Tibial artery (tissue), 4 donors: ENCODE results near the gene FIGLA.
"Not testable (repeated sequence)": the region's sequence is repeated elsewhere in the genome, so short reads cannot be mapped to it uniquely, and the experiment has no call there.

Experiments
- DNase-seq, 2 donors: peaks; one replicate each; pipeline ENCODE4 v3.0.0-alpha.2; 2019
- H3K27ac ChIP-seq, 2 donors: fragments of 200-600 bp; sonication (generic) in 1 of 2; 1 replicate in 1 of 2; 2 replicates in 1 of 2; pipeline ENCODE4 v1.5.1; 2018 to 2019; ENCODE audit warnings: mild to moderate bottlenecking in 1 of 2
- H3K27me3 ChIP-seq, 2 donors: fragments of 200-600 bp; sonication (generic) in 1 of 2; one replicate each; pipeline versions ENCODE4 v1.5.1 to v1.6.0; 2016 to 2019
- H3K36me3 ChIP-seq, 3 donors: fragments of 200-600 bp; sonication (generic) in 2 of 3; one replicate each; pipeline ENCODE4 v1.5.1; 2016 to 2019; ENCODE audit warnings: mild to moderate bottlenecking in 2 of 3
- H3K4me1 ChIP-seq, 4 donors: fragments of 200-600 bp; sonication (generic) in 2 of 4; 1 replicate in 3 of 4; 2 replicates in 1 of 4; pipeline ENCODE4 v1.5.1; 2016 to 2019
- H3K4me3 ChIP-seq, 2 donors: fragments of 200-600 bp; sonication (generic) in 1 of 2; 1 replicate in 1 of 2; 2 replicates in 1 of 2; pipeline ENCODE4 v1.5.1; 2018 to 2019; ENCODE audit warnings: mild to moderate bottlenecking in 2 of 2
- H3K9me3 ChIP-seq, 3 donors: fragments of 200-600 bp; sonication (generic) in 1 of 3; one replicate each; pipeline ENCODE4 v1.5.1; 2016 to 2019
- intact Hi-C: fragments of 100-400 bp; cut with DNase I; formaldehyde crosslinking; loops from one replicate; pipeline ENCODE4 v1.15.0; 2023; ENCODE audit warnings: low total_unique reads
- TF ChIP-seq, protein P1 (sequence below), 2 experiments: fragments of 200-600 bp in 1 of 2; fragments of 450-650 bp in 1 of 2; IDR thresholded peaks; one replicate each; pipeline ENCODE4 v1.5.1; 2017 to 2019; ENCODE audit warnings: antibody characterized with exemption in 2 of 2, mild to moderate bottlenecking in 1 of 2, moderate library complexity in 1 of 2

The FIGLA gene

DNA sequence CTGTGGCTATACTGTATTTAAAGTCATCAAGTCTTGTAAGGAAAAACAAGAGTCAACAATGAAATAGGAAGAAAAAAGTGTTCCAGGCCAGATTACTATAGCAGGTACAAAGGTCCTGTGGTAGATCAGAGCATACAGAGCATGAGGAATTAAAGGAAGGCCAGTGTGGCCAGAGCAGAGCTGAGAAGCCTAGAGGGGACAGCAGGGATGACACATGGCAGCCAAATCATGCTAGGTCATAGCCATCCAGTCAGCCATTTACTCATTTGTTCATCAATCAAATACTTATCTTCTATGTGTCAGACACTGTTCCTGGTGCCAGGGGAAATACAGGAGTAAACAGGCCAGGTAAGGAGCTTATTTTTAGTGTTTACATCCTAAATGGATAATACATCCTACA, 46.8 kb downstream of the FIGLA start:
- Histone ChIP-seq H3K9me3 (peaks cover 0 to 5% (median 0%) of the 10 kb centered on the region in 3 donors), H3K4me3 (no peak overlapping the region), H3K27ac (no peak overlapping the region), H3K27me3 (no peaks in the 10 kb centered on the region), H3K36me3 (no peaks in the 10 kb centered on the region), H3K4me1 (no peaks in the 10 kb centered on the region)
- no peak for DNase-seq
- intact Hi-C loops = no loop called here
- TF ChIP-seq, protein P1, sequence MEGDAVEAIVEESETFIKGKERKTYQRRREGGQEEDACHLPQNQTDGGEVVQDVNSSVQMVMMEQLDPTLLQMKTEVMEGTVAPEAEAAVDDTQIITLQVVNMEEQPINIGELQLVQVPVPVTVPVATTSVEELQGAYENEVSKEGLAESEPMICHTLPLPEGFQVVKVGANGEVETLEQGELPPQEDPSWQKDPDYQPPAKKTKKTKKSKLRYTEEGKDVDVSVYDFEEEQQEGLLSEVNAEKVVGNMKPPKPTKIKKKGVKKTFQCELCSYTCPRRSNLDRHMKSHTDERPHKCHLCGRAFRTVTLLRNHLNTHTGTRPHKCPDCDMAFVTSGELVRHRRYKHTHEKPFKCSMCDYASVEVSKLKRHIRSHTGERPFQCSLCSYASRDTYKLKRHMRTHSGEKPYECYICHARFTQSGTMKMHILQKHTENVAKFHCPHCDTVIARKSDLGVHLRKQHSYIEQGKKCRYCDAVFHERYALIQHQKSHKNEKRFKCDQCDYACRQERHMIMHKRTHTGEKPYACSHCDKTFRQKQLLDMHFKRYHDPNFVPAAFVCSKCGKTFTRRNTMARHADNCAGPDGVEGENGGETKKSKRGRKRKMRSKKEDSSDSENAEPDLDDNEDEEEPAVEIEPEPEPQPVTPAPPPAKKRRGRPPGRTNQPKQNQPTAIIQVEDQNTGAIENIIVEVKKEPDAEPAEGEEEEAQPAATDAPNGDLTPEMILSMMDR (IDR thresholded peaks at IDR 0.05) = no peak

DNA sequence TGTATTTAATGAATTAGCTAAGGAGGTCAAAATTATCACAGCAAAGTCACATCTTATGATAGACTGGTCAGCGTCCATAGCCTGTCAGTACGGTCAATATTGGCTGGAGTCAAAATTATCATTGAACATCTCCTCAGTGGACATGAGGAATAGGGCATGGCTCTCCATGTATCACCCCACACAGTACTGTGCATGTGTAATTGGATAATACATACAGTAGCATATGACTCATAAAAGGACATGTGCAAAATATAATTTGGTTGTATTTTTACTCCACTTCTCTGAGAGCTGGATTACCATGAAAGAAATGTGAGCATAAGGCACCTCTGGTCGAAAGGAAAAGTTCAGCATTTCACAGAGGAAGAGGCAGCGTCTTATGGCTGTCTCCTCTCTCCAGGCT, 47.4 kb downstream of the FIGLA start:
- H3K36me3 ChIP-seq = no peaks in the 10 kb centered on the region
- peaks cover 0 to 5% (median 0%) of the 10 kb centered on the region in 3 donors for H3K9me3 ChIP-seq
- H3K27ac ChIP-seq = no peak overlapping the region
- no peak overlapping the region for H3K4me3 ChIP-seq
- intact Hi-C loops = no loop called here
- no peaks in the 10 kb centered on the region for H3K4me1 ChIP-seq
- no peak for DNase-seq
- H3K27me3 ChIP-seq = no peaks in the 10 kb centered on the region
- TF ChIP-seq, protein P1 (IDR thresholded peaks at IDR 0.05) = no peak

DNA sequence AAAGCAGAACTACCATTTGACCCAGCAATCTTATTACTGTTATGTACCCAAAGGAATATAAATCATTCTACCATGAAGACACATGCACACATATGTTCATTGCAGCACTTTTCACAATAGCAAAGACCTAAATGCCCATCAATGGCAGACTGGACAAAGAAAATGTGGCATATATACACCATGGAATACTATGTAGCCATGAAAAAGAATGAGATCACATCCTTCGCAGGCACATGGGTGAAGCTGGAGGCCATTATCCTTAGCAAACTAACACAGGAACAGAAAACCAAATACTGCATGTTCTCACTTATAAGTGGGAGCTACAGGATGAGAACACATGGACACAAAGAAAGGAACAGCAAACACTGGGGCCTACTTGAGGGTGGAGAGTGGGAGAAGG, 51.0 kb downstream of the FIGLA start:
- H3K27ac ChIP-seq, H3K4me1 ChIP-seq, H3K9me3 ChIP-seq, H3K4me3 ChIP-seq, DNase-seq, H3K36me3 ChIP-seq, intact Hi-C loops, H3K27me3 ChIP-seq: not testable (repeated sequence)

DNA sequence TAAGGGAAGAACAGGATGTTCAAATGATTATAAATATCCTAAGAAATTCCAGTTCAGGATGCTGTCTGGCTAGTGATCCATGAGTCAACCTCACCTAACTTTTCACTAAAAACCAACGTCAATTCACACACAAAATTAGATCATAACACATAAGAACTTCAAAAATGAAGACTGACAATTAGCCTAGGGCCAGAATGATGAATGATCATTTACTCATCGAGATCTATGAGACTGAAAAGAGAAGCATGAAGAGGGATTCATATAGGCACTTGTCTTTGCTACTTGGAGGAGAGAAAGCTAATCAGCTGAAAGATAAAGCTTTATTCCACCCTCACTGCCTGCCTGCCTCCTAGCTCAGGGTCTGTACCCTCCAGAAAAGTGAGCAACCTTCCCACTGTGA, 52.3 kb downstream of the FIGLA start:
- Histone ChIP-seq H3K4me3 (no peak overlapping the region), H3K27me3 (peaks cover 0 to 6% of the 10 kb centered on the region in 2 donors)

DNA sequence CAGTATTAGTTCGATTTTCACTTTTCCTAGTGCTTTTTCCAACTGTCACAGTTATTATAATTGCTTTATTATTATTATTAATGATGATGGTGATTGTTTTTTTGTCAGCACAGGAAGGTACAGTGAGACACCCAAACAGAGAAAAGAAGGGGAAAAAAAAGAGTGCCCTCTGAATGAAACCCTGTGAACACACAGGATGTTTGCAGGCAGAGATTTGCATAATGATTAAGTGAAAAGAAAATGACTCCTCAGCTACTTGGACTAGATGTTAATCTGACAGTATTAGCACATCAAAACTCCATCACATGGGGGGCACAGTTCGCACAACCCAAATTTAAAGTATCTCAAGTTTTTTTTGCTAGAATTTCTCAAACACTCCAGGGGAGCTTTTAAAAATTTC, 55.4 kb downstream of the FIGLA start:
- Histone ChIP-seq H3K9me3 (peaks cover 0 to 5% (median 0%) of the 10 kb centered on the region in 3 donors), H3K27ac (no peak overlapping the region), H3K4me3 (no peak overlapping the region), H3K27me3 (peaks cover 0 to 6% of the 10 kb centered on the region in 2 donors), H3K4me1 (no peaks in the 10 kb centered on the region), H3K36me3 (no peaks in the 10 kb centered on the region)
- TF ChIP-seq, protein P1 (IDR thresholded peaks at IDR 0.05) = no peak
- intact Hi-C loops = no loop called here
- DNase-seq = no peak

More for the DNA sequence above, 52.3 kb downstream of the FIGLA start:
- H3K4me1 ChIP-seq = no peaks in the 10 kb centered on the region
- TF ChIP-seq, protein P1 (IDR thresholded peaks at IDR 0.05) = no peak
- peaks cover 0 to 5% (median 0%) of the 10 kb centered on the region in 3 donors for H3K9me3 ChIP-seq
- no peaks in the 10 kb centered on the region for H3K36me3 ChIP-seq
- DNase-seq = no peak
- H3K27ac ChIP-seq = no peak overlapping the region
- intact Hi-C loops = no loop called here

DNA sequence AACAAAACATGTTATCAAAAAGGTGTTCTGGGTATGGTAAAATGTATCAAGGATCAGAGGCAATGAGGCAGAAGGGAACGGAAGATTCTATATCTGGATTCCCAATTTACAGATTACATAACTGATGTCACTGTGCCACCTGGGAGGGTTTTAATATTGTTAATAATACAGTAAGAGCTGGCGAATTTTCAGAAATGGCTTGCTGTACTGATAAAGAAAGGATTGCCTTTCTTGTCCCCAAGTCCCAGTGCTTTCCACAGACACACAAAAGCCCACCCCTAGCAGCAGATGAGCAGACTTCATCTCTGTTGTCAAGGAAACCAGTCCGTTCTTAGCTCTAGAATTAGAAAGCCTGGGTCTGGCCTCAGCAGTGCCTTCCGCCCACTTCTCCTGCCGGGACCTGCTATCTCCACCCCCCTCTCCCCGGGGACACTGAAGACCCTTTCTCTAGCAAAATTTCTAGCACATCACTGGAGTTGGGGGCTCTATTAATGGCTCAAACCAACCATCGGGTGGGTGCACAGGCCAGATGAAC, 56.7 kb downstream of the FIGLA start:
- TF ChIP-seq, protein P1 (IDR thresholded peaks at IDR 0.05) = no peak
- intact Hi-C loops = no loop called here
- Histone ChIP-seq H3K27me3 (peaks cover 0 to 6% of the 10 kb centered on the region in 2 donors), H3K9me3 (no peaks in the 10 kb centered on the region), H3K4me3 (no peak overlapping the region), H3K27ac (no peak overlapping the region), H3K36me3 (no peaks in the 10 kb centered on the region), H3K4me1 (no peaks in the 10 kb centered on the region)
- no peak for DNase-seq
